Activated T-cell treated with anti-CD3 and anti-CD28 coated beads for 24 hours (primary cell): ENCODE results near the gene CISD2.
"Not testable (repeated sequence)": the region's sequence is repeated elsewhere in the genome, so short reads cannot be mapped to it uniquely, and the experiment has no call there.

Experiments used
- DNase-seq: peaks from one replicate; pipeline ENCODE4 v3.0.0-alpha.2; 2020; ENCODE audit warnings: low read depth

The CISD2 gene

GRCh38 chr4:102849579-102850104 is 19.1 kb upstream of the CISD2 start:
- DNase-seq = no peak

- DNase-seq = no peak
Observed at GRCh38 chr4:102850370-102850769, 18.4 kb upstream of the CISD2 start.

GRCh38 chr4:102858828-102859464 is 9.8 kb upstream of the CISD2 start:
- no peak for DNase-seq

- no peak for DNase-seq
Observed at GRCh38 chr4:102860611-102861324, 8.0 kb upstream of the CISD2 start.

- DNase-seq = no peak
Observed at GRCh38 chr4:102862016-102862415, 6.8 kb upstream of the CISD2 start.

- DNase-seq = no peak
Observed at GRCh38 chr4:102862747-102863146, 6.0 kb upstream of the CISD2 start.

- DNase-seq = not testable (repeated sequence)
Observed at GRCh38 chr4:102865327-102865726, 3.5 kb upstream of the CISD2 start.

GRCh38 chr4:102867278-102868152 is 1.3 kb upstream of the CISD2 start:
- no peak for DNase-seq

GRCh38 chr4:102868153-102868780 is 525 bp upstream of the CISD2 start:
- DNase-seq = no peak

- no peak for DNase-seq
Observed at GRCh38 chr4:102869569-102870197, 891 bp downstream of the CISD2 start.

- no peak for DNase-seq
Observed at GRCh38 chr4:102871772-102872171, 3.0 kb downstream of the CISD2 start.

- not testable (repeated sequence) for DNase-seq
Observed at GRCh38 chr4:102877477-102878106, 8.8 kb downstream of the CISD2 start.

- DNase-seq = not testable (repeated sequence)
Observed at GRCh38 chr4:102878349-102878748, 9.6 kb downstream of the CISD2 start.

GRCh38 chr4:102878901-102879300 is 10.1 kb downstream of the CISD2 start:
- DNase-seq = no peak

- no peak for DNase-seq
Observed at GRCh38 chr4:102881343-102881742, 12.6 kb downstream of the CISD2 start.

- DNase-seq = no peak
Observed at GRCh38 chr4:102883278-102883677, 14.5 kb downstream of the CISD2 start.

- DNase-seq = not testable (repeated sequence)
Observed at GRCh38 chr4:102888570-102888969, 19.8 kb downstream of the CISD2 start.

- not testable (repeated sequence) for DNase-seq
Observed at GRCh38 chr4:102889866-102890265, 21.1 kb downstream of the CISD2 start.

GRCh38 chr4:102896547-102896946 is 27.8 kb downstream of the CISD2 start:
- DNase-seq = not testable (repeated sequence)

GRCh38 chr4:102897610-102898009 is 28.8 kb downstream of the CISD2 start:
- not testable (repeated sequence) for DNase-seq

GRCh38 chr4:102901804-102902203 is 33.0 kb downstream of the CISD2 start:
- DNase-seq = no peak
